GM12872 (cell line): ENCODE data around the gene C9orf78.

Source experiments
- CTCF ChIP-seq: IDR thresholded peaks from 3 replicates; pipeline ENCODE4 v1.5.1; 2011; ENCODE audit warnings: low read depth, mild to moderate bottlenecking, low read length, moderate library complexity; ENCODE audit not compliant: insufficient read depth

C9orf78 gene

GRCh38 chr9:129864991-129865647, 30.0 kb upstream of the C9orf78 start:
- TF ChIP-seq CTCF = no peak

- TF ChIP-seq CTCF = no peak
These were observed 28.1 kb upstream of the C9orf78 start for GRCh38 chr9:129863059-129863690.

- no peak for TF ChIP-seq CTCF
These were observed 26.4 kb upstream of the C9orf78 start for GRCh38 chr9:129861447-129861827.

GRCh38 chr9:129860653-129861446, 25.8 kb upstream of the C9orf78 start:
- no peak for TF ChIP-seq CTCF

GRCh38 chr9:129858167-129858962, 23.3 kb upstream of the C9orf78 start:
- TF ChIP-seq CTCF = no peak

GRCh38 chr9:129857207-129857606, 22.1 kb upstream of the C9orf78 start:
- TF ChIP-seq CTCF = no peak
